AG10803 (cell line): ENCODE measurements around the gene TAF6L.

Experiments used
- DNase-seq: peaks from one replicate; pipeline ENCODE4 v3.0.0; 2010; ENCODE audit warnings: low read depth
- H3K4me3 ChIP-seq: 2 replicates; pipeline ENCODE4 v1.5.1; 2011; ENCODE audit warnings: mild to moderate bottlenecking, low read length, control low read depth
- CTCF ChIP-seq: conservative IDR thresholded peaks from 2 replicates; pipeline ENCODE4 v1.5.1; 2011; ENCODE audit warnings: mild to moderate bottlenecking, low read length, control low read depth, inconsistent platforms

TAF6L gene

GRCh38 chr11:62832336-62833234 is 61.4 kb downstream of the TAF6L start, which contains the start of gene TEX54:
Gene TEX54, minus strand, starts transcription at chr11:62832841.
- peak; percentile 24 for DNase-seq
- H3K4me3 ChIP-seq = peak within 1 kb of the TSS; percentile 86
- no peak for TF ChIP-seq CTCF

- no peak for TF ChIP-seq CTCF
- H3K4me3 ChIP-seq = no peak overlapping the region
Measured at GRCh38 chr11:62835336-62835735, 64.1 kb downstream of the TAF6L start.

More at GRCh38 chr11:62835336-62835735, 64.1 kb downstream of the TAF6L start:
- DNase-seq = no peak
